Right lobe of liver (tissue), 4 donors: ENCODE results near the gene SH2B3.

Experiments
- CTCF ChIP-seq, 4 donors: fragments of 200-600 bp in 3 of 4; fragments of 450-650 bp in 1 of 4; IDR thresholded peaks; one replicate each; pipeline versions ENCODE4 v1.5.1 to v1.8.0; 2016 to 2022; ENCODE audit warnings: antibody characterized with exemption in 4 of 4, mild to moderate bottlenecking in 2 of 4
- POLR2A ChIP-seq: fragments of 450-650 bp; IDR thresholded peaks from one replicate; pipeline ENCODE4 v1.6.1; 2017; ENCODE audit warnings: antibody characterized with exemption, mild to moderate bottlenecking
- donor health status: DM: no; HTN: no; CAD: no.
- donor health status: DM: no; HTN: no; CAD: no.
- donor health status: DM: no; HTN: yes; CAD: no.

GRCh38 chr12:111384596-111384995, 21.1 kb upstream of the SH2B3 start:
- TF ChIP-seq CTCF (IDR thresholded peaks at IDR 0.05) (no peak), POLR2A (no peak)
